NOMO-1 treated with dmso at 0.1 percent for 144 hours (cell line): ENCODE data around the gene STARD10.

ENCODE experiments used
- DNase-seq: peaks from one replicate; lab custom pipeline; 2025; ENCODE audit not compliant: unreplicated experiment; lab: John Stamatoyannopoulos, UW

The STARD10 gene

DNA sequence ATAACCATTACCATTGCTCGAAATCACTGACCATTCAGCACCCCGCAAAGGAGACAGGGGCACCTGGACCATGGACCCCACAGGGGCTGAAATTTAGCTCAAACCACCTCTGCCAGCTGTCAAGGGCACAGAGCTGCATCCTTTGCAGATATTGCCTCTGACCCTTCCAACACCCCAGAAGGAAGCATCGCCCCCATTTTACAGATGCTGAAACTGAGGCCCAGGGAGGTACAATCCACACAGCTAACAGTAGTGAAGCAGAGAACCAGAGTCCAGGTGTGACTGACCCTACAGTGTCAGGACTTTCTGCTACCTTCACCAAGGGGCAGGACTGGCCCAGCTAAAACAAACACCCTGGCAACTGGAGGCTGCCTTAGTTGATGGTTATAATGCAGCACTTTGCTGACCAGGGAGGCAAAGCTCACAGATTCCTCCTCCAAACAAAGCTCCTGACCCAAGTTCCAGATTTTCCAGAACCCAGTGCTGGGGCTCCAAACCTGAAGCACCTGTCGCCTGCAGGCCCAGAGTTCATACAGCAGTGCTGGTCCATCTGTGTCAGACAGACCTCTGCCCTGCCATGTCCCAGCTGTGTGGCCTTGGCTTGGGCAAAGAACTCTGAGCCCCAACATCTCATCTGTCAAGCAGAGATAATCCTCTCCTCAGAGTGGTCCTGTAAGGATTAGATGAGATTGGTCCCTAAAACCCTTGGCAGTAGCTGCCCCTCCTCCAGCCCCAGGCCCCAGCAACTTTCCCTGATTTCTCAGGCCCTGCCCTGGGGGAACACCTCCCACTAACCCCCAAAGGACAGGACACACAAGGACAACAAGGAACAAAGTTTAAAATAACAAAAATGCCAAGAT lies 26.4 kb downstream of the STARD10 start:
- DNase-seq = no peak

DNA sequence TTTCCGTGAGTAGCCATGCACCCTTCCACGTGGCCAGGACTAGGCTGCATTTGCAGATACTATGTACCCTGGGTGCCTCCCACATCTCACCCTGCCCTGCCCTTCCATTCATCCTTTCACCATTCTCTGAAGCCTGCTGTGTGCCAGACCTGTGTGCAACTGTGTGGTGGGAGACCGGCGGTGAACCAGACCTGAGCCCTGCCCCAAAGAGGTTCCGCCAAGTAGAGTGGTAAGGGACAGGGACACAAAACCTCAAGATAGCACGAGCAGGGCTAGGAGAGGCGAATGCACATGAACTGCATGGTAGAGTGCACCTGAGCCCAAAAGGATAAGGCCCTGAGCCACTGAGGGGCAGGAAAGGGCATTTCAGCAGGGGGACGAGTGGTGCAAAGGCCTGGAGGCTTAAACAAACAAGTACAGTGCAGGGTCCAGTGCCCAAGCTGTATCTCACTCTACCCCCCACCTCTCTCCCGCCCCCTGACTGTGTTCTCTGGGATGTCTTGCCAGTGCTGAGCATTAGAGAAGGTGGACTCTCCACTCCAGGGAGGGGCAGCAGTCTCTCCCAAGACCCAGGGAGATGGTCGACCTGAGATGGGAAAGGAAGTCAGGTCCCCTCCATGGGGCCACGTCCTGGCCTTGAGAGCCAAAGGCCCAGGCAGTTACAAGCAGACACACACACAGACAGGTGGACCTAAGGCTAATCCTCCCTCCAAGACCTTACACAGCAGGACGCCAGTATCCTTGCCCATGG lies 27.5 kb downstream of the STARD10 start:
- DNase-seq = no peak

DNA sequence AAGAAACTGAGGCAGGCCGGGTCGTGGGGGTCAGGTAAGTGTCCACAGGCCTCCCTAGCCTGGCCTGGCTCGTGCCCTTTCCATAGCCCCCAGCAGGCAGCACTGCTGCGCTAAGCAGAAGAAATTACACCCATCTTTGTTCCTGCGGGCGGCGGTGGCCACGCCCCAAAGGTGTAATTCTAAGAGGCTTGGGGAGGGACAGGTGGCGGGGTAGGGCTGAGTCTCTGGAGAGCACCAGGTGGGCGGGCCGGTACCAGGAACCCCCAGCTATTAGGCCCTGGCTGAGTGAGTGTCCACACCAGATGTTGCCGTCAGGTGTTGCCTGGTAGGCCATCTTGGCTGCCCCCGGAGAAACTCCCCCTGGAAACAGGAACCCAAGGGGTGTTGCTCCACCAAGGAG lies 29.3 kb downstream of the STARD10 start:
- DNase-seq = no peak

DNA sequence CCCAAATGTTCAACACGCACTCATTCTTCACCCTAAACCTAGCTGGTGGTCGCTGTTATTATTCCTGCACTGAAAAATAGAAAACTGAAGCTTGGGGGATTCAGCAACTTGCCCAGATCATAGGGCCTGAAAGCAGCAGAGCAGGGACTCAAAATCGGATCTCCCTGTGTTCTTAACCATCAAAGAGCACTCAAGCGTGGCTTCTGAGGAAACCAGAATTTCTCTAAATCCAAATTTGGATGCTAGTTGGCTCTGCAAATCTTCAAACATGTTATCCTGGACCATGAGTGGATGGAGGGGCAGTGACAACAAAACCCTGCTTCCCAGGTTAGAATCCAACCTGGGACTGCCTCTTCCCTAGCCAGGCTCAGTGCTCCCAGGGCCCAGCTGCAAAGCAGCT lies 30.0 kb downstream of the STARD10 start:
- DNase-seq = no peak

DNA sequence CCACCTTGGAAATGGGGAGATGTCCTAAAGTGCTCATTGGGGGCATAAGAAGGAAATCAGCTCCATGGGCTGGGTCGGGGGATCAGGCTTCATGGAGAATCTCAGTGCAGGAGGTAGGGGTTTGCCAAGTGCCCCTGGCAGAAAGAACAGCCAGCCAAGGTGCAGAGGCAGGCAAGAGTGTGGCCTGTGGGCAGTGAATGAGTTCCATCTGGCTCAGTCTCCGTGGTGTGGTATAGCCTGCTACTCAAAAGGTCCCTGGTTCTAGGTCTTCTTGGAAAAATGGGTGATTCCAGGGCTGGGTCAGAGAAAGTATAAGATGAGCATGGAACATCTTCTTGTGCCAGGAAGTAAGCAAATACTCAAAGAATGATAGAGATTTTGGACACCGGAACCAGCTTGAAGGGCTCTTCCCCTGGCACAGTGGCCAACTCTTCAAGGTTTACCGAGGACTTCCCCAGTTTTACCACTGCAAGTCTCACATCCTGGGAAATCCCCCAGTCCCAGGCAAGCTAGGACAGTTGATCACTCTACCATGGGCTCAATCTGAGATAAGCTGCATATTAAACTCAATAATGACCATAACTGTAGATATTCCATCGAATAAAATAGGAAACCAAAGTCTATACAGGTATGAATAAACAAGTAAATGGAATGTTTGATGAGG lies 31.1 kb downstream of the STARD10 start:
- DNase-seq = no peak

DNA sequence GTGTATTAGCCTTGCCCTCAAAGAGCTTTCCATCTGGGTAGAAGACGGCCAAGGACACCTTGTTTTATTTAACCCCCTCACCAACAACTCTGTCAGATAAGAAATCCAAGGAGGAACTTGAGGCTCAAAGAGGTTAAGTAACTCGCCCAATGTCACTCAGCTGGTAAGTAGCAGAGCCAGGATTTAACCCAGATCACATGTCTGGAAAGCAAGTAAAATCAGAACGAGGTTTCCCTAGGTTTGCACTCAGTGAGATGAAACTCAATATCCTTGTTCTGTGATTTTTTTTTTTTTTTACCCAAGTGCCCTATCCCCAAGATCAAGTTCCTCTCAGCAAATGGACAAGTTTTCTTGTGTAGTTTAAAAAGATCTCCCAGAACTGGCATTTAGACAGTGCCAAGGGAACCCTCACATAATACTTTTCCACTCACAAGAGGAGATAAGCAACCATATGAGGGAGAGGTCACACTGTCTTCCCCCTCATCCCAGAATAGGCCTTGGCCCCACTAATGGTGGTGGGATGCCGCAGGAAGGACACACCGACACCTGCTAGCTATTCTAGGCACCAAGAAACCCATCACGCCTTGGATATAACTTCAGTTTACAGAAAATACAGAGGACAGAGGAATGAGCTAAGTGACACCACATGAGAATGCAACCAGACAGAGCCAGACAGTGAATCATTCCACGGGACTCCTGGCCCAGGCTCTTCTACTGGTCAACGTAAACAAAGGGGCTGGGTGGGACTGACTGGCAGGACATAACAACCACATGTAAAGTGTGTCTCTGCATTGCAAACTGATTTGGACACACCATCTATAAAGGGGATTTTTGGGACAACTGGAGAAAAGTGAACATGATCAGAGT lies 33.1 kb downstream of the STARD10 start:
- DNase-seq = no peak

DNA sequence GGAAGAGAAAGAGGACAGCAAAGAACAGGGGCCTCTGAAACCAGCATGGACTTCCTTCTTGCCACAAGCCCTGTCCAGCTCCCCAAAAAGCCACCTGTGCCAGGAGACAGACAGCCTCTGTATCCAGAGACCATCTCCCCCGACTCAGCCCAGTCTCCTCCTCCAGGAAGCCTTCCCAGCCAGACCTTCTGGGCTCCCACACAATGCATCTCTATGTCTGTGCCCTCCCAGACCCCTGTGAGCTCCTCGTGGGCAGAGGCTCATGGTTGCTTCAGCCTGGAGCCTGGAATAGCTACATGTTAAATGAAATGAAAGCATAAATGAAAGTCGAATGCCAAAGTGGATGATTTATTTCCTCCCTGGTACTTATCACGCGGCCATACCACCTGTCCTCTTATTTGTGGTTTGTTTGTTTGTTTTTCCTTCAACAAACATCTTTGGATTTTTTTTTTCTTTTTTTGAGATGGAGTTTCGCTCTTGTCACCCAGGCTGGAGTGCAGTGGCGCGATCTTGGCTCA lies 34.3 kb downstream of the STARD10 start:
- no peak for DNase-seq

DNA sequence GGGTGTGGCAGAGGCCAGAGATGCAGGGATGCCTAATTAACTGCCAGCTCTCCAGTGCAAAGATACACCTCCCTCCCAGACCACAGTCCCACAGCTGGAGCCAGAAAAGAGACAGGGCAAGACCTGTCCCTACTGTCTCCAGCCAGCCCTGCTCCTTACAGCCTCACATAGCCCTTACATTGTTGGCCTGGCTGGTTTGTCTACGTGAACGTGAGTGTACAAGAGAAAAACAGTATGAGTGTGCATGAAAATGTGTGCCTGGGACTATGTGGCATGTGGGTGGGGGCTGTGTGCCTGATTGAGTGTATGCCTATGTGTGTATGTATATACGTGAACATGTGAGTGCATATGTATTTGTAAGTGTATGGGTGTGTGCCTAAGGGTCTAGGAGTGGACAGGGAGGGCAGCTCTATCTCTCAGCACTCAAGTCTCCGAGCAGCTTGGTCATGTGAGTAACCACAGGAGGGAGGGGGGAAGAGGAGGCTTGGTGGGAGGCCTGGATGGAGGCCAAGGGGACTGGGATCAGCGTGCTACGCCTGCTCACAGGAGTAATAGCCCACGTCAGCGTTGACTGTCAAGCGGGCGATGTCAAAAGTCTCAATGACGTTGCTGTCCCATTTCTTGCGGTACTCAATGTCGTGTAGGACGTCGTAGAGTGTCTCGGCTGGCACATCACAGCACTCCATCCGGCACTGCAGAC lies 35.0 kb downstream of the STARD10 start:
- DNase-seq = no peak

DNA sequence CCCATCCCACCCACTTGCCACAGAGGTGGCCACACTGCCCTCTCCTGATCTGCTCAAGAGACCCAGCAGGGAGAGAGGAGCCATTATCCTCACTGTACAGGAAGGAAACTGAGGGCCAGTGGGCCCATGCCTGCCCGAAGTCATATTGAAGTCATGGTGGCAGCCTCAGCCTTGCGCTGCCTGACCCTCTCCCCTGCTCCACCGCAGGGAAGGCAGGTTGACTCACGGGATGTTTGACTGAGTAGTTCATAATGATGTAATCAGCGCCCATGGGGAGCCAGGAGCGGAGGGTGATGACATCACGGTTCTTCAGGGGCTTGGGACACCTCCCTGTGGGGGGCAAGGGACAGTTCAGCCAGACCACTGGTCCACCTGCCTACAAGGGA lies 35.5 kb downstream of the STARD10 start:
- no peak for DNase-seq

DNA sequence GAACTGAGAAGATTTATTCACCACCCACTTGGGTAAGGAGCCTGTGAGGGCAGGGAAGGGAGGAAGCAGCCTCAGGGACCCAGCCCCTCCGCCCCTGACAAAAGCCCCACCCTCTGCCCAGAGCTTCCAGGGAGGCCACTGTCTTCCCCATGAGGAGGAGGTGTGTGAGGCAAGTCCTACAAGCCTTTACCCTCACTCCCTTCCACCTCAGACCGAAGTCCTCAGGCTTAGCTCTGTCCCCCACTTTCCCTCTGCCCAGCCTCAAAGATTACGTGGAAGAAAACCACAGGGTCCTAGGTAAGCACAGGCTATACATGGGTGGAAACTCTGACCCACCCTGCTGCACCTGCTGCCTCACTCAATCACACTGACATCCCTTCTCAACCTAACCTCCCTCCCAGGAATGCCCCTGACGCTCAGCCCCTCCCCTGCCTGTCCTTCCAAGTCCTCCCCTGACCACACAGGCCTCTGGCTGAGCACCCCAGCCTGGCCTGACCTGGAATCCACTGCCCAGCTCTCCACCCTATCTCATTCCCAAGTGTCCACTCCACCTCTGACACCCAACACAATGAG lies 38.0 kb downstream of the STARD10 start:
- DNase-seq = no peak

DNA sequence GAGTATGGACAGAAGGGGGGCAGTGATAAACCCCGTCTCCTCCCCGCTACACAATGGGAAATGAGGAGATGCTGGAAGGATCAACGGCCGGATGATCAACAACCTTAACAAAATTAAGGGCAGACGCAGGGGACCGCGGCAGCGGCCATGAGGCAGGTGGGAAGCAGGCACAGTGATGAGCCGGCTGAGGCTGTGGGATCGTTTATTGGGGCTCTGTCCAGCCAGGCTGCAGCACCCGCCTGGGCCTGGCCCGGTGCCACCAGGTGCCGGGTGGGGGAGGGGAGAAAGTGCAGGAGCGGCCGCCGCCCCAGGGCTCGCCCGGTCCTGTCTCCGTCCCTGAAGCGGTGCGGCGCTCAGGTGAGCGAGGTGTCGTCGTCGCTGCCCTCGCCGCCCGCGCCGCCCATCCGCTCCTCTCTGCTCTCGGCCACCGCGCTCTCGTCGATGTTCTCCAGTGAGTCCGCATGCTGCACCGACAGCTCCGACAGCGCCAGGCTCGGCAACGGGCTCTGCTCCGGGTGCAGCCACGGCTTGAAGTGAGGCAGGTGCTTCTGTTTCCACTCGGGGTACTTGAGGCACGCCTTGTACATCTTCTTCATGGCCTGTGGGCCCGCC lies 39.2 kb downstream of the STARD10 start:
- DNase-seq = no peak

DNA sequence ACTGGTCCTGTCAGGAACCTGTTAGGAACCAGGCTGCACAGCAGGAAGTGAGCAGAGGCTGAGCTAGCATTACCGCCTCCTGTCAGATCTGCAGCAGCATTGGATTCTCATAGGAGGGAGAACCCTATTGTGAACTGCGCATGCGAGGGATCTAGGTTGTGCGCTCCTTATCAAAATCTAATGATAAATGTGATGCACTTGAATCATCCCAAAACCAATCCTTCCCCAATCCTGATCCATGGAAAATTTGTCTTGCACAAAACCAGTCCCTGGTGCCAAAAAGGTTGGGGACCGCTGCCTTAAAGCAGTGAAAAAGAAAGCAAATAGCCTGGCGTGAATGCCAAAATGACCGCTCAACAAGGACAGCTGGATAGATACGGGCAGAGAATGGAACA lies 39.7 kb downstream of the STARD10 start:
- no peak for DNase-seq

DNA sequence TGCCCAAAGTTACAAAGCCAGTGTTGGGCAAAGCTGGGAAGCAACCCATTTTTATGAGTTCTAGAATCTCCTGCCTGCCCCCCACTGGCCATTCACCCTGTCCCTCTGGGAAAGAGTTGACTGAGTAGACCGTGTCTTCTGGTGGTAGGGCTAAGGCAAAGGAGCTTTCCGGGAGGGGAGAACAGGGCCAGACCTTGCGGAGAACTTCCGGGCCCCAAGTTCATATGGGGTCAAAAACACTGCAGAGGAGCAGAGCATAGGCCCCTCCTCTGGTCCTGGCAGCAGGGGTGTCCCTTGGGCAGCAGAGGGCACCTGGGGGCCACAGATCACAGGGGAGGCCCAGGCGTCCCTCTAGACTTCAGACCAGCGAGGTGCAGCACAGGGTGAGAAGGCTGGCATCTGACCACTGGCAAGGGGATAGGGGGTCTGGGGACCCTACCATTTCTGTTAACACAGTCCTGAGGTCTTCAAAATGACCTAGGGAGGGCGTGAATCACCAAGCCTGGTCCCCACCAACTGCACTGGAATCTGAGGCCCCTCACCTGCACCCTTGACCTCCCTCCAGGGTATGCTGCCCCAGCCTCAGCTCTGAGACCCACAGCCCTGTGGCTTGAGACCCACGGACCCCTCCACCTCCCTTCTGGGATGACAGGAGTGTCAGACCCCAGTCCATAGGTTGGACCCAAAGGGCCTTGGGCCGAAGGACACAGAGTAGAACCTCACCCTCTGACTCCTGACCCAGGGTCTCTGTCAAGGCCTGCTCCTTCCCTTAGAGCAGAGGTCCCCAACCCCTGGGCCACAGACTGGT lies 40.3 kb downstream of the STARD10 start:
- DNase-seq = no peak

DNA sequence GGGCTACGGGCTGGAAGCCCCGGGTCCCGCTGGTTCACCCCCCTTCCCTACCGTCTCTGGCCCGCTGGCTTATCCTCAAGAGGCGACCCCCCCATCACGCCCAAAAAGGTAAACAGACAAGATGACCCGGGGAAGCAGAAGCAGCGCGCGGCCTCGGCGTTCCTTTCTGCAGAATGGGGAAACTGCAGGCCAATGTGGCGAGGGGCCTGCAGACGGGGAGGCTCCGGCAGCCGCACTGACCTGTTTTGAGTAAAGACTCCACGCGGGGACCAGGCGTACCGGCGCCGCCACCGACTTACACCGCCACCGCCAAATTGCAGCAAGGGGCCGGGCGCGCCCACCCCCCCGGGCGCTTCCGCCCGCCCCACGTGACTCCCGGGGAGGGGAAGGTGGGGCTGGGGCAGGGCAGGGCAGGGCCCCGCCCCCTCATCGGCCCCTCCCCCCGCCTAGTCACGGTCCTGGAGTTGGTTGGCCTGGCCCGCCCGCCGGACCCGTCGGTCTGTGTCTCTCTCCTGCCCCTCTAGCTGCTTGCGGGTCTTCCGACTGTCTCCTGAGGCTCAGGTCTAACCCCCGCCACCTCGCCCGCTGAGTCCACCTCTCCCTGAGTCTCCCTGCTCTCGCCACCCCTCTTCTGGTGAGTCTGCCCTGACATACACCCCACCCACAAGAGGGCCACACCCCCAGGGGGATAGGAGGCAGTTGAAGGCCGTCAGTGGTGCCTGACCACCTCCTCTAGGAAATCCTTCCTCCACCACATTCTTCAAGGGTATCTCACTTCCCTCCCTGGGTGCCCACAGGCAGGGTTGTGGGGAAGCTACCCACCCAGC lies 41.5 kb downstream of the STARD10 start, which contains the start of gene ARAP1:
ARAP1 (minus strand) TSS at position 321 of the 827 bp plus-strand sequence. CDS start 25,280 bp downstream, outside the sequence.
- peak; percentile 83 for DNase-seq

DNA sequence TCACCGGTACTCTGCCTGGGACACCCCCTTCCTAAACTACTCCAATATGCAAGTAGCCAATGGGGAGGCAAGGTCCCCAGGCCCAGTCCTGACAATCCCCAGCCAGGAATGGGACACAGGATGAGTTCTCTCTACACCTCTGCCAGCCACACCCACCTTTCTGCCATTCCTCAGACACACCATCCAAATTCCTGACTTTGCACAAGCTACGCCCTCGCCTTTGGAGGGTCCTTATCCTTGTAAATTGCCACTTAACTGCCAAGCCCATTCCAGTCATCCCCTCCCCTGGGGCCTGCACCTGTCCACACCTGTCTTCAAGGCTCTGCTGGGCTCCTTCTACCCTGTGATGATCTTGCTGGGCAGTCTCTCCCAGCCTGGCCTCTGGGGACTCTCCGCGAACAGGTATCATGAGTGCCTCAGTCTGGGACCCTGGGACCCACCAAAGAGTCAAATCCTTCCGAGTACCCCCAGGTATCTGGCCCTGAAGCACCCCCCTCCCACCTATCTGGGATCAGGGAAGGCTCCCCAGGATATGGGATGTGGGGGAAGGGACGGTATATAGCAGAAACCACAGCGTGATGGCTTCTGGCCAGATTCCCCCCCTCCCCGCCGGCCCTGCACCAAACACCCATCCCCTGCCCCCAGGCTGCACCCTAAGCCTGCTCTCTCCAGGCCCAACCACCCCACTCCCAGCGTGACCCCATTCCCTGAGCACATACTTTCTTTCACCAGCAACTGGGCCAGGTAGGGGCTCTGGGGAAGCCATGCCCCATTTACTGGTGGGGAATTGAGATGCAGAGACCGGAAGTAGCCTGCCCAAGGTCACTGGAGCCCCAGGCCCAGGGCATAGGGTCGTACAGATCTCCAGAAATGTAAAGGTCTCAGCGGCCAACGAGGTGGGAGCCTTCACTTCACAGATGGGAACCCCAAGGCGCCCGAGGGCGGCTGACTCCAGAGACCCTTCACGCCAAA lies 42.4 kb downstream of the STARD10 start:
- DNase-seq = no peak

DNA sequence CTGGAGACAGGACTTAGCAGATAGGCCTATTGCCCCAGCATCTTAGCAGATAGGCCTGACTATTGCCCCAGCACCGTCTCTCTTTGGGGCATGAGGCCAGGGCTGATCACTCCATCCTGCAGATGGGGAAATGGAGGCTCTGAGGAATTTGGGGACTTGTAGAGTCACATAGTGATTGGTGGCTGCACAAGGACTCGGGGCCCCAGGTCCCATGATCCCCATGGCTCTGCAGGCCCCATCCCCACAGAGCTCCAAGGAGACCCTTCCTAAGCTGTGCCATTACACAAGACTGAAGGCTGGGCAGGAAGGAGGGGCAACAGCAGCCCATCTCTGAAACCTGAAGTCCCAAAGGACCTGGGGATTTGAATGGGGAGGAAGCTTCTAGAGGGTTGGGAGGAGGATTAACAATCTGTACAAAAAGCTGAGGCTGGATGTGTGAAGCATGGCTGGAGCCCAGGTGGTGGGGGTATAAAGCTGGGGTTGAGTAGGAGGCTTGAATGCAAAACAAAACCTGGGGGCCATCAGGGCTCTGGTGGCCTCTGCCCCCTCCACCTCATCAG lies 43.2 kb downstream of the STARD10 start:
- DNase-seq = no peak
